Measurements from ENCODE around the gene KLRC2.

The KLRC2 gene

GRCh38 chr12:10408842-10409241, 27.0 kb downstream of the KLRC2 start:
- Histone ChIP-seq H3K4me1 (ENCODE audit: control extremely low read depth in 1 of 4, control insufficient read depth in 4 of 4, insufficient read depth in 4 of 4, low read length in 3 of 4) (peaks cover 0 to 16% (median 3%) of the 10 kb centered on the region in 4 experiments), H3K9me3 (ENCODE audit: control extremely low read depth in 1 of 5, control insufficient read depth in 4 of 5, insufficient read depth in 2 of 5, low read depth in 1 of 5, low read length in 4 of 5) (peaks cover 0 to 6% (median 0%) of the 10 kb centered on the region in 5 experiments), H3K36me3 (ENCODE audit: control insufficient read depth in 4 of 4, insufficient read depth in 4 of 4, low read length in 3 of 4) (no peaks in the 10 kb centered on the region), H3K4me3 (ENCODE audit: control insufficient read depth in 1 of 7, extremely low read depth in 1 of 7, insufficient read depth in 4 of 7, low read depth in 2 of 7, low read length in 6 of 7) (peak overlapping the region in 1 of 7 experiments; percentile 3), H3K27me3 (replicated peaks in 2 of 5; ENCODE audit: control insufficient read depth in 4 of 5, insufficient read depth in 5 of 5, low read length in 4 of 5) (peaks cover 0 to 82% (median 0%) of the 10 kb centered on the region in 5 experiments), H3K27ac (ENCODE audit: insufficient read depth in 1 of 2, low read depth in 1 of 2, low read length in 2 of 2, poor library complexity in 1 of 2, severe bottlenecking in 2 of 2) (no peak overlapping the region)
- ChIA-PET POLR2A (no interaction called here), CTCF (interaction anchor here (0.6 to 1.5 kb wide), 2 partner anchors 16 to 23 kb away, joined by 3 to 5 read pairs; no protein-coding TSS in a partner anchor)
- DNase-seq = no peak
- no CpG with 5 or more reads among the region's 3 CpGs for WGBS (ENCODE audit: insufficient coverage)

GRCh38 chr12:10406725-10407124, 29.1 kb downstream of the KLRC2 start:
- POLR2A ChIA-PET = interaction anchor here (0.8 kb wide), 1 partner anchor 13 kb away, joined by 3 read pairs; no protein-coding TSS in a partner anchor
- DNase-seq = peak; percentile 38 to 87 (median 85)

GRCh38 chr12:10405294-10405693, 30.5 kb downstream of the KLRC2 start:
- peaks cover 0 to 7% (median 0%) of the 10 kb centered on the region in 5 experiments for H3K9me3 ChIP-seq (ENCODE audit: control extremely low read depth in 1 of 5, control insufficient read depth in 4 of 5, insufficient read depth in 2 of 5, low read depth in 1 of 5, low read length in 4 of 5)
- no peaks in the 10 kb centered on the region for H3K36me3 ChIP-seq (ENCODE audit: control insufficient read depth in 4 of 4, insufficient read depth in 4 of 4, low read length in 3 of 4)
- POLR2A ChIA-PET = no interaction called here
- CTCF ChIA-PET = interaction anchor here (1.2 kb wide), 1 partner anchor 13 kb away, joined by 3 read pairs; no protein-coding TSS in a partner anchor
- no peak overlapping the region for H3K27ac ChIP-seq (ENCODE audit: insufficient read depth in 1 of 2, low read depth in 1 of 2, low read length in 2 of 2, poor library complexity in 1 of 2, severe bottlenecking in 2 of 2)
- peaks cover 0 to 82% (median 0%) of the 10 kb centered on the region in 5 experiments for H3K27me3 ChIP-seq (replicated peaks in 2 of 5; ENCODE audit: control insufficient read depth in 4 of 5, insufficient read depth in 5 of 5, low read length in 4 of 5)
- no peak overlapping the region for H3K4me3 ChIP-seq (ENCODE audit: control insufficient read depth in 1 of 7, extremely low read depth in 1 of 7, insufficient read depth in 4 of 7, low read depth in 2 of 7, low read length in 6 of 7)
- no peak for DNase-seq
- peaks cover 0 to 16% (median 3%) of the 10 kb centered on the region in 4 experiments for H3K4me1 ChIP-seq (ENCODE audit: control extremely low read depth in 1 of 4, control insufficient read depth in 4 of 4, insufficient read depth in 4 of 4, low read length in 3 of 4)
- 100% methylated on average over 1 of the region's 5 CpGs for WGBS (ENCODE audit: insufficient coverage)

More at GRCh38 chr12:10406725-10407124, 29.1 kb downstream of the KLRC2 start:
- H3K9me3 ChIP-seq (ENCODE audit: control extremely low read depth in 1 of 5, control insufficient read depth in 4 of 5, insufficient read depth in 2 of 5, low read depth in 1 of 5, low read length in 4 of 5) = peaks cover 0 to 6% (median 0%) of the 10 kb centered on the region in 5 experiments
- peaks cover 0 to 82% (median 0%) of the 10 kb centered on the region in 5 experiments for H3K27me3 ChIP-seq (replicated peaks in 2 of 5; ENCODE audit: control insufficient read depth in 4 of 5, insufficient read depth in 5 of 5, low read length in 4 of 5)
- WGBS (ENCODE audit: insufficient coverage) = 0% methylated on average over 2 of the region's 4 CpGs
- no peaks in the 10 kb centered on the region for H3K36me3 ChIP-seq (ENCODE audit: control insufficient read depth in 4 of 4, insufficient read depth in 4 of 4, low read length in 3 of 4)
- H3K4me1 ChIP-seq (ENCODE audit: control extremely low read depth in 1 of 4, control insufficient read depth in 4 of 4, insufficient read depth in 4 of 4, low read length in 3 of 4) = peaks cover 0 to 16% (median 3%) of the 10 kb centered on the region in 4 experiments
- CTCF ChIA-PET = interaction anchor here (1.3 to 1.8 kb wide), 3 partner anchors 9 to 14 kb away, joined by 4 to 5 read pairs (median 4); no protein-coding TSS in a partner anchor
- no peak overlapping the region for H3K27ac ChIP-seq (ENCODE audit: insufficient read depth in 1 of 2, low read depth in 1 of 2, low read length in 2 of 2, poor library complexity in 1 of 2, severe bottlenecking in 2 of 2)
- no peak overlapping the region for H3K4me3 ChIP-seq (ENCODE audit: control insufficient read depth in 1 of 7, extremely low read depth in 1 of 7, insufficient read depth in 4 of 7, low read depth in 2 of 7, low read length in 6 of 7)

- Histone ChIP-seq H3K36me3 (ENCODE audit: control insufficient read depth in 4 of 4, insufficient read depth in 4 of 4, low read length in 3 of 4) (no peaks in the 10 kb centered on the region), H3K4me1 (ENCODE audit: control extremely low read depth in 1 of 4, control insufficient read depth in 4 of 4, insufficient read depth in 4 of 4, low read length in 3 of 4) (peaks cover 0 to 16% (median 3%) of the 10 kb centered on the region in 4 experiments), H3K27me3 (replicated peaks in 2 of 5; ENCODE audit: control insufficient read depth in 4 of 5, insufficient read depth in 5 of 5, low read length in 4 of 5) (peaks cover 0 to 84% (median 0%) of the 10 kb centered on the region in 5 experiments), H3K4me3 (ENCODE audit: control insufficient read depth in 1 of 7, extremely low read depth in 1 of 7, insufficient read depth in 4 of 7, low read depth in 2 of 7, low read length in 6 of 7) (no peak overlapping the region), H3K9me3 (ENCODE audit: control extremely low read depth in 1 of 5, control insufficient read depth in 4 of 5, insufficient read depth in 2 of 5, low read depth in 1 of 5, low read length in 4 of 5) (peaks cover 0 to 12% (median 0%) of the 10 kb centered on the region in 5 experiments), H3K27ac (ENCODE audit: insufficient read depth in 1 of 2, low read depth in 1 of 2, low read length in 2 of 2, poor library complexity in 1 of 2, severe bottlenecking in 2 of 2) (no peak overlapping the region)
- POLR2A ChIA-PET = no interaction called here
- CTCF ChIA-PET = interaction anchor here (1.2 kb wide), 1 partner anchor 12 kb away, joined by 3 read pairs; no protein-coding TSS in a partner anchor
- DNase-seq = no peak
These were observed 31.0 kb downstream of the KLRC2 start for GRCh38 chr12:10404798-10405197.

GRCh38 chr12:10400829-10401228, 35.0 kb downstream of the KLRC2 start:
- Histone ChIP-seq H3K4me3 (ENCODE audit: control insufficient read depth in 1 of 7, extremely low read depth in 1 of 7, insufficient read depth in 4 of 7, low read depth in 2 of 7, low read length in 6 of 7) (no peak overlapping the region), H3K27ac (ENCODE audit: insufficient read depth in 1 of 2, low read depth in 1 of 2, low read length in 2 of 2, poor library complexity in 1 of 2, severe bottlenecking in 2 of 2) (no peak overlapping the region), H3K9me3 (ENCODE audit: control extremely low read depth in 1 of 5, control insufficient read depth in 4 of 5, insufficient read depth in 2 of 5, low read depth in 1 of 5, low read length in 4 of 5) (peaks cover 0 to 13% (median 2%) of the 10 kb centered on the region in 5 experiments), H3K36me3 (ENCODE audit: control insufficient read depth in 4 of 4, insufficient read depth in 4 of 4, low read length in 3 of 4) (no peaks in the 10 kb centered on the region), H3K4me1 (ENCODE audit: control extremely low read depth in 1 of 4, control insufficient read depth in 4 of 4, insufficient read depth in 4 of 4, low read length in 3 of 4) (peaks cover 0 to 8% (median 3%) of the 10 kb centered on the region in 4 experiments), H3K27me3 (replicated peaks in 2 of 5; ENCODE audit: control insufficient read depth in 4 of 5, insufficient read depth in 5 of 5, low read length in 4 of 5) (peaks cover 0 to 86% (median 0%) of the 10 kb centered on the region in 5 experiments)
- no peak for DNase-seq
- ChIA-PET POLR2A (no interaction called here), CTCF (no interaction called here)

GRCh38 chr12:10398168-10398567, 37.6 kb downstream of the KLRC2 start:
- no peak for DNase-seq
- Histone ChIP-seq H3K9me3 (ENCODE audit: control extremely low read depth in 1 of 5, control insufficient read depth in 4 of 5, insufficient read depth in 2 of 5, low read depth in 1 of 5, low read length in 4 of 5) (peaks cover 0 to 6% (median 2%) of the 10 kb centered on the region in 5 experiments), H3K4me3 (ENCODE audit: control insufficient read depth in 1 of 7, extremely low read depth in 1 of 7, insufficient read depth in 4 of 7, low read depth in 2 of 7, low read length in 6 of 7) (no peak overlapping the region), H3K27me3 (replicated peaks in 2 of 5; ENCODE audit: control insufficient read depth in 4 of 5, insufficient read depth in 5 of 5, low read length in 4 of 5) (peaks cover 0 to 83% (median 0%) of the 10 kb centered on the region in 5 experiments), H3K4me1 (ENCODE audit: control extremely low read depth in 1 of 4, control insufficient read depth in 4 of 4, insufficient read depth in 4 of 4, low read length in 3 of 4) (peaks cover 0 to 30% (median 9%) of the 10 kb centered on the region in 4 experiments), H3K36me3 (ENCODE audit: control insufficient read depth in 4 of 4, insufficient read depth in 4 of 4, low read length in 3 of 4) (no peaks in the 10 kb centered on the region), H3K27ac (ENCODE audit: insufficient read depth in 1 of 2, low read depth in 1 of 2, low read length in 2 of 2, poor library complexity in 1 of 2, severe bottlenecking in 2 of 2) (no peak overlapping the region)
- CTCF ChIA-PET = interaction anchor here (1.2 kb wide), 1 partner anchor 9 kb away, joined by 4 read pairs; no protein-coding TSS in a partner anchor
- POLR2A ChIA-PET = interaction anchor here (0.7 kb wide), 1 partner anchor 327 kb away, joined by 3 read pairs; no protein-coding TSS in a partner anchor
- WGBS (ENCODE audit: insufficient coverage) = no CpG with 5 or more reads among the region's 2 CpGs

GRCh38 chr12:10397296-10397695, 38.5 kb downstream of the KLRC2 start:
- DNase-seq = no peak
- 100% methylated on average over 2 of the region's 2 CpGs for WGBS (ENCODE audit: insufficient coverage)
- H3K4me3 ChIP-seq (ENCODE audit: control insufficient read depth in 1 of 7, extremely low read depth in 1 of 7, insufficient read depth in 4 of 7, low read depth in 2 of 7, low read length in 6 of 7) = no peak overlapping the region
- peaks cover 4 to 39% (median 15%) of the 10 kb centered on the region in 4 experiments for H3K4me1 ChIP-seq (ENCODE audit: control extremely low read depth in 1 of 4, control insufficient read depth in 4 of 4, insufficient read depth in 4 of 4, low read length in 3 of 4)
- peaks cover 0 to 87% (median 0%) of the 10 kb centered on the region in 5 experiments for H3K27me3 ChIP-seq (replicated peaks in 2 of 5; ENCODE audit: control insufficient read depth in 4 of 5, insufficient read depth in 5 of 5, low read length in 4 of 5)
- ChIA-PET CTCF (interaction anchor here (1.3 to 1.5 kb wide), 2 partner anchors 29 to 30 kb away, joined by 3 read pairs; no protein-coding TSS in a partner anchor), POLR2A (no interaction called here)
- no peak overlapping the region for H3K27ac ChIP-seq (ENCODE audit: insufficient read depth in 1 of 2, low read depth in 1 of 2, low read length in 2 of 2, poor library complexity in 1 of 2, severe bottlenecking in 2 of 2)
- H3K9me3 ChIP-seq (ENCODE audit: control extremely low read depth in 1 of 5, control insufficient read depth in 4 of 5, insufficient read depth in 2 of 5, low read depth in 1 of 5, low read length in 4 of 5) = peaks cover 0 to 6% (median 2%) of the 10 kb centered on the region in 5 experiments
- H3K36me3 ChIP-seq (ENCODE audit: control insufficient read depth in 4 of 4, insufficient read depth in 4 of 4, low read length in 3 of 4) = no peaks in the 10 kb centered on the region
